ENCODE measurements around the gene ARHGEF7. TPM values are rescaled to one million over a fixed set of nuclear protein-coding genes. Genes with fewer than 3 reads are reported as not detected.

ARHGEF7 gene
- total RNA-seq, 4 donors from 2014 or later: 11.5 to 57.2 (median 36.5) TPM

GRCh38 chr13:111120913-111121312 lies 5.8 kb downstream of the ARHGEF7 start:
- Histone ChIP-seq H3K9me3 (no peaks in the 10 kb centered on the region), H3K4me1 (peaks cover 0 to 23% (median 2%) of the 10 kb centered on the region in 3 donors), H3K4me3 (no peak overlapping the region), H3K27ac (peak overlapping the region in 1 of 4 donors; percentile 28), H3K36me3 (no peaks in the 10 kb centered on the region), H3K27me3 (peaks cover 0 to 61% (median 4%) of the 10 kb centered on the region in 4 donors)
- WGBS, 2 donors: 73 to 89% methylated on average over 6 of the region's 8 CpGs
- intact Hi-C loops (cut with DNase I): no loop called here
- DNase-seq: no peak
- TF ChIP-seq CTCF (IDR thresholded peaks at IDR 0.05): no peak
- TF ChIP-seq POLR2A (IDR thresholded peaks at IDR 0.05): no peak

- intact Hi-C loops (cut with DNase I): no loop called here
- DNase-seq: no peak
- peaks cover 0 to 17% (median 0%) of the 10 kb centered on the region in 3 donors for H3K4me1 ChIP-seq
- H3K4me3 ChIP-seq: no peak overlapping the region
- H3K27ac ChIP-seq: no peak overlapping the region
- H3K27me3 ChIP-seq: peaks cover 0 to 55% (median 4%) of the 10 kb centered on the region in 4 donors
- H3K9me3 ChIP-seq: no peaks in the 10 kb centered on the region
- TF ChIP-seq POLR2A (IDR thresholded peaks at IDR 0.05) (no peak), CTCF (IDR thresholded peaks at IDR 0.05) (no peak)
- H3K36me3 ChIP-seq: no peaks in the 10 kb centered on the region
- 79 to 83% methylated on average over 14 to 16 of the region's 16 CpGs for WGBS, 2 donors
Observed at GRCh38 chr13:111121506-111121905, 6.4 kb downstream of the ARHGEF7 start.

GRCh38 chr13:111122056-111122455 lies 6.9 kb downstream of the ARHGEF7 start:
- Histone ChIP-seq H3K27me3 (peaks cover 0 to 49% (median 4%) of the 10 kb centered on the region in 4 donors), H3K9me3 (no peaks in the 10 kb centered on the region), H3K4me3 (no peak overlapping the region), H3K27ac (no peak overlapping the region), H3K4me1 (peaks cover 0 to 12% (median 0%) of the 10 kb centered on the region in 3 donors), H3K36me3 (no peaks in the 10 kb centered on the region)
- 48 to 56% methylated on average over 8 to 12 of the region's 12 CpGs for WGBS, 2 donors
- DNase-seq: no peak
- TF ChIP-seq POLR2A (IDR thresholded peaks at IDR 0.05) (no peak), CTCF (IDR thresholded peaks at IDR 0.05) (no peak)
- intact Hi-C loops (cut with DNase I): no loop called here

- H3K36me3 ChIP-seq: no peaks in the 10 kb centered on the region
- no peaks in the 10 kb centered on the region for H3K9me3 ChIP-seq
- H3K27me3 ChIP-seq: peaks cover 0 to 46% (median 2%) of the 10 kb centered on the region in 4 donors
- no peak for TF ChIP-seq POLR2A (IDR thresholded peaks at IDR 0.05)
- TF ChIP-seq CTCF (IDR thresholded peaks at IDR 0.05): no peak
- H3K4me3 ChIP-seq: no peak overlapping the region
- H3K27ac ChIP-seq: no peak overlapping the region
- peaks cover 0 to 12% (median 0%) of the 10 kb centered on the region in 3 donors for H3K4me1 ChIP-seq
- DNase-seq: no peak
- intact Hi-C loops (cut with DNase I): no loop called here
- 86 to 91% methylated on average over 8 of the region's 9 CpGs for WGBS, 2 donors
Observed at GRCh38 chr13:111122631-111123030, 7.5 kb downstream of the ARHGEF7 start.

GRCh38 chr13:111123221-111123620 lies 8.1 kb downstream of the ARHGEF7 start:
- H3K36me3 ChIP-seq: no peaks in the 10 kb centered on the region
- no peak for DNase-seq
- H3K27me3 ChIP-seq: peaks cover 0 to 40% (median 0%) of the 10 kb centered on the region in 4 donors
- 77 to 80% methylated on average over 3 to 4 of the region's 4 CpGs for WGBS, 2 donors
- H3K4me3 ChIP-seq: no peak overlapping the region
- TF ChIP-seq CTCF (IDR thresholded peaks at IDR 0.05): no peak
- no peak for TF ChIP-seq POLR2A (IDR thresholded peaks at IDR 0.05)
- H3K27ac ChIP-seq: no peak overlapping the region
- intact Hi-C loops (cut with DNase I): no loop called here
- no peaks in the 10 kb centered on the region for H3K9me3 ChIP-seq
- peaks cover 0 to 12% (median 0%) of the 10 kb centered on the region in 3 donors for H3K4me1 ChIP-seq
